Uterus (tissue), 2 donors: Measurements from ENCODE around the gene AKT2.

Source experiments
- CTCF ChIP-seq, 4 experiments: fragments of 200-600 bp in 2 of 4; fragments of 450-650 bp in 2 of 4; sonication (generic) in 2 of 4; IDR thresholded peaks; one replicate each; pipeline ENCODE4 v1.5.1; 2016 to 2019; ENCODE audit warnings: antibody characterized with exemption in 4 of 4, mild to moderate bottlenecking in 2 of 4, moderate library complexity in 1 of 4
- POLR2A ChIP-seq, 2 donors: fragments of 450-650 bp; IDR thresholded peaks; one replicate each; pipeline ENCODE4 v1.6.1; 2016; ENCODE audit warnings: antibody characterized with exemption in 2 of 2, mild to moderate bottlenecking in 1 of 2, moderate library complexity in 1 of 2

GRCh38 chr19:40282920-40283319, 2.2 kb downstream of the AKT2 start:
- TF ChIP-seq CTCF (IDR thresholded peaks at IDR 0.05) (no peak), POLR2A (IDR thresholded peaks at IDR 0.05) (no peak)
